ENCODE measurements around the gene GFI1.
"Not testable (repeated sequence)": the region's sequence is repeated elsewhere in the genome, so short reads cannot be mapped to it uniquely, and the experiment has no call there.

GRCh38 chr1:92531939-92532338 is 45.2 kb upstream of the GFI1 start:
- not testable (repeated sequence) for TF ChIP-seq CTCF, POLR2A (IDR thresholded peaks at IDR 0.05)
